Measurements from ENCODE around the gene INTU. TPM values are rescaled to one million over a fixed set of nuclear protein-coding genes. Genes with fewer than 3 reads are reported as not detected.

INTU gene
- total RNA-seq, 1 donor from 2014 or later = 18.8 TPM

- no peak for DNase-seq (ENCODE audit: low spot score, unreplicated experiment)
- Mint-ChIP-seq H3K4me3 (ENCODE audit: low read depth) (no peak overlapping the region), H3K36me3 (ENCODE audit: insufficient read depth) (peaks cover 6% of the 10 kb centered on the region), H3K4me1 (ENCODE audit: low read depth) (peaks cover 4% of the 10 kb centered on the region), H3K27ac (no peak overlapping the region), H3K27me3 (no peaks in the 10 kb centered on the region), H3K9me3 (ENCODE audit: low read depth) (peaks cover 3% of the 10 kb centered on the region)
- TF ChIP-seq CTCF (IDR thresholded peaks at IDR 0.05; ENCODE audit: unreplicated experiment) = no peak
Observed at GRCh38 chr4:127667116-127667515, 34.4 kb downstream of the INTU start.

- H3K4me3 Mint-ChIP-seq (ENCODE audit: low read depth) = no peak overlapping the region
- no peaks in the 10 kb centered on the region for H3K27me3 Mint-ChIP-seq
- no peak for TF ChIP-seq CTCF (IDR thresholded peaks at IDR 0.05; ENCODE audit: unreplicated experiment)
- no peak for DNase-seq (ENCODE audit: low spot score, unreplicated experiment)
- H3K4me1 Mint-ChIP-seq (ENCODE audit: low read depth) = peaks cover 4% of the 10 kb centered on the region
- H3K9me3 Mint-ChIP-seq (ENCODE audit: low read depth) = peaks cover 3% of the 10 kb centered on the region
- no peak overlapping the region for H3K27ac Mint-ChIP-seq
- H3K36me3 Mint-ChIP-seq (ENCODE audit: insufficient read depth) = peaks cover 6% of the 10 kb centered on the region
Observed at GRCh38 chr4:127667772-127668171, 35.0 kb downstream of the INTU start.

GRCh38 chr4:127668770-127669169 is 36.0 kb downstream of the INTU start:
- Mint-ChIP-seq H3K4me1 (ENCODE audit: low read depth) (peaks cover 4% of the 10 kb centered on the region), H3K4me3 (ENCODE audit: low read depth) (no peak overlapping the region), H3K27me3 (no peaks in the 10 kb centered on the region), H3K27ac (peak overlapping the region; percentile 88), H3K9me3 (ENCODE audit: low read depth) (peaks cover 3% of the 10 kb centered on the region), H3K36me3 (ENCODE audit: insufficient read depth) (peaks cover 6% of the 10 kb centered on the region)
- no peak for DNase-seq (ENCODE audit: low spot score, unreplicated experiment)
- TF ChIP-seq CTCF (IDR thresholded peaks at IDR 0.05; ENCODE audit: unreplicated experiment) = no peak

- H3K27me3 Mint-ChIP-seq = no peaks in the 10 kb centered on the region
- no peak for DNase-seq (ENCODE audit: low spot score, unreplicated experiment)
- H3K9me3 Mint-ChIP-seq (ENCODE audit: low read depth) = peaks cover 3% of the 10 kb centered on the region
- H3K27ac Mint-ChIP-seq = no peak overlapping the region
- peaks cover 4% of the 10 kb centered on the region for H3K4me1 Mint-ChIP-seq (ENCODE audit: low read depth)
- TF ChIP-seq CTCF (IDR thresholded peaks at IDR 0.05; ENCODE audit: unreplicated experiment) = no peak
- H3K4me3 Mint-ChIP-seq (ENCODE audit: low read depth) = no peak overlapping the region
- peaks cover 12% of the 10 kb centered on the region for H3K36me3 Mint-ChIP-seq (ENCODE audit: insufficient read depth)
Observed at GRCh38 chr4:127669691-127670090, 36.9 kb downstream of the INTU start.

GRCh38 chr4:127672111-127672510 is 39.4 kb downstream of the INTU start:
- Mint-ChIP-seq H3K27ac (no peak overlapping the region), H3K36me3 (ENCODE audit: insufficient read depth) (peaks cover 23% of the 10 kb centered on the region), H3K4me1 (ENCODE audit: low read depth) (peaks cover 4% of the 10 kb centered on the region), H3K9me3 (ENCODE audit: low read depth) (peaks cover 3% of the 10 kb centered on the region), H3K4me3 (ENCODE audit: low read depth) (no peak overlapping the region), H3K27me3 (no peaks in the 10 kb centered on the region)
- no peak for DNase-seq (ENCODE audit: low spot score, unreplicated experiment)
- no peak for TF ChIP-seq CTCF (IDR thresholded peaks at IDR 0.05; ENCODE audit: unreplicated experiment)
